ENCODE results near the gene KCNMB2. TPM values are rescaled to one million over a fixed set of nuclear protein-coding genes. Genes with fewer than 3 reads are reported as not detected.
"Not testable (repeated sequence)": the region's sequence is repeated elsewhere in the genome, so short reads cannot be mapped to it uniquely, and the experiment has no call there.

The KCNMB2 gene
- total RNA-seq, 6 experiments from 2014 or later = not detected

DNA sequence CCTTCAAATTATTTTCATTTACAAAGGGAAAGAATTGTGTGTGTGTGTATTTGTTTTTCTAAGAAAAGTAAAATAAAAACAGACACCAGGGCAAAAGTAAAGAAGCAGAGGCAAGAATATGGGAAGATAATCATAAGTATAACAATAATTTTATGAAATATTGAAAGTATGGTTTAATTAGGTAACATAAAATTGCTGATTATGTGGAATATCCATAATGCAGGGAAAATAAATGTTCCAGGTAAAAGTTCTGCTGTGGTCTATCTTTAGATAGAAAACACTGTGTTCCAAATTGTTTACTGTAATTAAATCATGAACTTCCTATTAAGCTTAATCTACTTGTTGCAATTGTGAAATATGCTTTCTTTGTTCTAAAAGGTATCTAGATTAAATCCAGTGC, 25.7 kb upstream of the KCNMB2 start:
- H3K9me3 ChIP-seq = no peaks in the 10 kb centered on the region
- H3K27me3 ChIP-seq = no peaks in the 10 kb centered on the region
- intact Hi-C loops (cut with DNase I) = no loop called here
- DNase-seq (no peak), ATAC-seq (no peak)
- no peak overlapping the region for H3K27ac ChIP-seq
- TF ChIP-seq, protein P1, sequence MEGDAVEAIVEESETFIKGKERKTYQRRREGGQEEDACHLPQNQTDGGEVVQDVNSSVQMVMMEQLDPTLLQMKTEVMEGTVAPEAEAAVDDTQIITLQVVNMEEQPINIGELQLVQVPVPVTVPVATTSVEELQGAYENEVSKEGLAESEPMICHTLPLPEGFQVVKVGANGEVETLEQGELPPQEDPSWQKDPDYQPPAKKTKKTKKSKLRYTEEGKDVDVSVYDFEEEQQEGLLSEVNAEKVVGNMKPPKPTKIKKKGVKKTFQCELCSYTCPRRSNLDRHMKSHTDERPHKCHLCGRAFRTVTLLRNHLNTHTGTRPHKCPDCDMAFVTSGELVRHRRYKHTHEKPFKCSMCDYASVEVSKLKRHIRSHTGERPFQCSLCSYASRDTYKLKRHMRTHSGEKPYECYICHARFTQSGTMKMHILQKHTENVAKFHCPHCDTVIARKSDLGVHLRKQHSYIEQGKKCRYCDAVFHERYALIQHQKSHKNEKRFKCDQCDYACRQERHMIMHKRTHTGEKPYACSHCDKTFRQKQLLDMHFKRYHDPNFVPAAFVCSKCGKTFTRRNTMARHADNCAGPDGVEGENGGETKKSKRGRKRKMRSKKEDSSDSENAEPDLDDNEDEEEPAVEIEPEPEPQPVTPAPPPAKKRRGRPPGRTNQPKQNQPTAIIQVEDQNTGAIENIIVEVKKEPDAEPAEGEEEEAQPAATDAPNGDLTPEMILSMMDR (IDR thresholded peaks at IDR 0.05) = no peak
- no peak for TF ChIP-seq POLR2A (IDR thresholded peaks at IDR 0.05)
- no peaks in the 10 kb centered on the region for H3K4me1 ChIP-seq
- no peak overlapping the region for H3K4me3 ChIP-seq
- H3K36me3 ChIP-seq = no peaks in the 10 kb centered on the region

DNA sequence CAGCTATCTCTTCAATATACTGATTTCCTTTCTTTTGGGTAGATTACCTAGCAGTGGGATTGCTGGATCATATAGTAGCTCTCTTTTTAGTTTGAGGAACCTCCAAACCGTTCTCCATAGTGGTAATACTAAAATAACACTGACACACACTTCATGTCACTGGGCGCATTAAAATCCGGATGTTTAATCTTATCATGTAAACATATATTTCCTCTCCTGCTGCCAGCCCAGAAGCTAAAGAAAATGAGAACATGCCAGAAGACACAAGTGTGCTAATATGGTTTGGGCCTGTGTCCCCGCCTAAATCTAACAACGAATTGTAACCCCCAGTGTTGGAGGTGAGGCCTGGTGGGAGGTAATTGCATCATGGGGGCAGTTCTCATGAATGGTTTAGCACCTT, 23.6 kb upstream of the KCNMB2 start:
- Histone ChIP-seq H3K27ac (no peak overlapping the region), H3K27me3 (no peaks in the 10 kb centered on the region), H3K9me3 (no peaks in the 10 kb centered on the region), H3K4me1 (no peaks in the 10 kb centered on the region), H3K36me3 (no peaks in the 10 kb centered on the region), H3K4me3 (no peak overlapping the region)
- TF ChIP-seq, protein P1 (IDR thresholded peaks at IDR 0.05) = no peak
- TF ChIP-seq POLR2A (IDR thresholded peaks at IDR 0.05) = no peak
- DNase-seq (no peak), ATAC-seq (no peak)
- intact Hi-C loops (cut with DNase I) = no loop called here
- WGBS (ENCODE audit: insufficient coverage, low coverage, low lambda C conversion rate, missing lambda C conversion rate) = 53% methylated on average over 5 of the region's 5 CpGs

DNA sequence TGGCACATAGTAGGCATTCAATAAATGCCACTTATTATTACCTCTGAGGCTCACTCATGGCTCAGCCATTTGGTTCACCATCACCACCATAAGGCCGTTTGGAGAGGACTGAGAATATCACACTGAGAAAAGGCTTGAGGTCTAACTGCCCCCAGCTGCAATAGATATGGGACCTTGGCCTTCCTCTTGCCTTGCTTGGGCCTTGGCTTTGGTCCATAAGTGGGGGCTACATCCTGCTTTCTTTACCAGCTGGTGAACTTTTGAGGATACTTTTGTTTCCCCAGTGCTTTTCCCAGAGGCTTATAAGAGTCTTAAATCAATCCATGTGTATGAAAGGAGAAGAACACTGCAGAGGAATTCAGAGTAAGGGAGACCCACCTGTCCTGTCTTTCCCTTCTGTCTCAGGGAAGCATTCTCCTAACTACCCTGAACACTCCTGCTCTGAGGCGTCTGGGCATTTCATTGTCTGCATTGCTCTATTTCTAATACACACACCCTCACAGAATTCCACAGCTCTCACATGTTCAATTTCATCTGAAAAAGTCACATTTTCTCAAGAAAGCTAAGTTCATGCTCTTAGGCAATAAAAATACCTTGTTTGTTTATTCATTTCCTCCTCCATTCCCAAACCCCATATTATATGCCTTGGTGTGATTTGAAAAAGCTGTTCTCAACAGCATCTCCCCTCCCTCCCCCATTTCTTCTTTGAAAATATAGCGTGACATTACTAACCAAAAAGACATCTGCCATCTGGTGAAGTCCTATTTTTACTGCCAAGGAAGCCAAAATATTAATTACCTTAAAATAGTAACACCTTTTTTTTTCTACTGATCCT, 22.5 kb upstream of the KCNMB2 start:
- Histone ChIP-seq H3K27me3 (no peaks in the 10 kb centered on the region), H3K4me3 (no peak overlapping the region), H3K36me3 (no peaks in the 10 kb centered on the region), H3K27ac (no peak overlapping the region), H3K9me3 (no peaks in the 10 kb centered on the region), H3K4me1 (no peaks in the 10 kb centered on the region)
- TF ChIP-seq, protein P1 (IDR thresholded peaks at IDR 0.05) = no peak
- no peak for TF ChIP-seq POLR2A (IDR thresholded peaks at IDR 0.05)
- intact Hi-C loops (cut with DNase I) = no loop called here
- WGBS (ENCODE audit: insufficient coverage, low coverage, low lambda C conversion rate, missing lambda C conversion rate) = 33% methylated on average over 3 of the region's 3 CpGs
- DNase-seq (no peak), ATAC-seq (no peak)

DNA sequence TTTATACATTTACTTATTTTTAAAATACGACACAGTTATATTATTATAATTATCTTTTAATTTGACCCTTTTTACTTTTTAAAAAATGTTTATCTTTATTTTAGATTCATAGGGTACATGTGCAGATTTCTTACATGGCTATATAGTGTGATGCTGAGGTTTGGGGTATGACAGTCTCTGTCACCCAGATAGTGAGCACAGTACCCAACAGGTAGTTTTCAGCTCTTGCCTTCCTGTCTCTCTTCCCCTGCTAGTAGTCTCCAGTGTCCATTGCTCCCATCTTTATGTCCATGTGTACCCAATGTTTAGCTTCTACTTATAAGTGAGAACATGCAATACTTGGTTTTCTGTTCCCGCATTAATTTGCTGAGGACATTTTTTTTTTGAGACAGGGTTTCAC, 21.8 kb upstream of the KCNMB2 start:
- TF ChIP-seq, protein P1 (IDR thresholded peaks at IDR 0.05) = no peak
- no peak for TF ChIP-seq POLR2A (IDR thresholded peaks at IDR 0.05)
- Histone ChIP-seq H3K9me3 (no peaks in the 10 kb centered on the region), H3K36me3 (no peaks in the 10 kb centered on the region), H3K4me3 (no peak overlapping the region), H3K4me1 (no peaks in the 10 kb centered on the region), H3K27ac (no peak overlapping the region), H3K27me3 (no peaks in the 10 kb centered on the region)
- DNase-seq = no peak
- intact Hi-C loops (cut with DNase I) = no loop called here
- ATAC-seq = no peak
- 75% methylated on average over 2 of the region's 2 CpGs for WGBS (ENCODE audit: insufficient coverage, low coverage, low lambda C conversion rate, missing lambda C conversion rate)

DNA sequence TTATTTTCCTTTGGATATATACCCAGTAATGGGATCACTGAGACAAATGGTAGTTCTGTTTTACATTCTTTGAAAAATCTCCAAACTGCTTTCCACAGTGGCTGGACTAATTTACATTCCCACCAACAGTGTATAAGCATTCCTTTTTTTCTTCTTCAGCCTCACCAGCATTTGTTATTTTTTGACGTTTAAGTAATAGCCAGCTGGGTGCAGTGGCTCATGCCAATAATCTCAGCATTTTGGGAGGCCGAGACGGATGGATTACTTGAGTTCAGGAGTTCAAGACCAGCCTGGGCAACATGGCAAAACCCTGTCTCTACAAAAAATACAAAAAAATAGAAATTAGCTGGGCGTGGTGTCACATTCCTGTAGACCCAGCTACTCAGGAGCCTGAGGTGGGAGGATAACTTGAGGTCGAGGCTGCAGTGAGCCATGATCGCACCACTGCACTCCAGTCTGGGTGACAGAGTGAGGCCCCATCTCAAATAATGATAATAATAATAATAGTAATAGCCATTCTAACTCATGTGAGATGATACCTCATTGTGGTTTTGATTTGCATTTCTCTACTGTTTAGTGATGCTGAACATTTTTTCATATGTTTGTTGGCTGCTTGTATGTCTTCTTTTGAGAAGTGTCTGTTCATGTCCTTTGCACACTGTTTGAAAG, 21.0 kb upstream of the KCNMB2 start:
- ATAC-seq; H3K27ac ChIP-seq; H3K4me3 ChIP-seq; H3K27me3 ChIP-seq; H3K9me3 ChIP-seq; intact Hi-C loops (cut with DNase I); DNase-seq; H3K36me3 ChIP-seq; H3K4me1 ChIP-seq: not testable (repeated sequence)
- WGBS (ENCODE audit: insufficient coverage, low coverage, low lambda C conversion rate, missing lambda C conversion rate) = 44% methylated on average over 6 of the region's 6 CpGs

All from right lobe of liver (tissue), 6 donors.